NT2/D1 (cell line): ENCODE results near the gene RRAGA.
"Not testable (repeated sequence)": the region's sequence is repeated elsewhere in the genome, so short reads cannot be mapped to it uniquely, and the experiment has no call there.

Source experiments
- DNase-seq: peaks from one replicate; pipeline ENCODE4 v3.0.0-alpha.2; 2011; ENCODE audit warnings: low read depth, low spot score
- H3K27me3 ChIP-seq: 2 replicates; pipeline ENCODE4 v1.6.0; 2011; ENCODE audit warnings: mild to moderate bottlenecking; ENCODE audit not compliant: insufficient read length, insufficient read depth
- H3K36me3 ChIP-seq: 2 replicates; pipeline ENCODE4 v1.6.1; 2011; ENCODE audit warnings: mild to moderate bottlenecking, low read length, mixed read lengths; ENCODE audit not compliant: insufficient read depth, insufficient read length
- H3K4me1 ChIP-seq: 2 replicates; pipeline ENCODE4 v1.5.1; 2011; ENCODE audit not compliant: insufficient read depth, insufficient read length
- H3K4me3 ChIP-seq: 2 replicates; pipeline ENCODE4 v1.5.1; 2011; ENCODE audit warnings: low read depth; ENCODE audit not compliant: insufficient read length
- H3K9ac ChIP-seq: 2 replicates; pipeline ENCODE4 v1.6.0; 2011; ENCODE audit warnings: low read depth; ENCODE audit not compliant: insufficient read length
- H3K9me3 ChIP-seq: 2 replicates; pipeline ENCODE4 v1.5.1; 2011; ENCODE audit warnings: mild to moderate bottlenecking, low read length; ENCODE audit not compliant: insufficient read depth
- SUZ12 ChIP-seq: IDR thresholded peaks from 2 replicates; pipeline ENCODE4 v1.6.1; 2011; ENCODE audit not compliant: insufficient read length, insufficient read depth; ENCODE audit errors: extremely low read depth
- YY1 ChIP-seq: IDR thresholded peaks from 2 replicates; pipeline ENCODE4 v1.6.1; 2011; ENCODE audit not compliant: insufficient read length, insufficient read depth
- ZNF274 ChIP-seq: IDR thresholded peaks from 2 replicates; pipeline ENCODE4 v1.6.1; 2011; ENCODE audit warnings: mild to moderate bottlenecking, low read depth, low read length

Gene RRAGA

DNA sequence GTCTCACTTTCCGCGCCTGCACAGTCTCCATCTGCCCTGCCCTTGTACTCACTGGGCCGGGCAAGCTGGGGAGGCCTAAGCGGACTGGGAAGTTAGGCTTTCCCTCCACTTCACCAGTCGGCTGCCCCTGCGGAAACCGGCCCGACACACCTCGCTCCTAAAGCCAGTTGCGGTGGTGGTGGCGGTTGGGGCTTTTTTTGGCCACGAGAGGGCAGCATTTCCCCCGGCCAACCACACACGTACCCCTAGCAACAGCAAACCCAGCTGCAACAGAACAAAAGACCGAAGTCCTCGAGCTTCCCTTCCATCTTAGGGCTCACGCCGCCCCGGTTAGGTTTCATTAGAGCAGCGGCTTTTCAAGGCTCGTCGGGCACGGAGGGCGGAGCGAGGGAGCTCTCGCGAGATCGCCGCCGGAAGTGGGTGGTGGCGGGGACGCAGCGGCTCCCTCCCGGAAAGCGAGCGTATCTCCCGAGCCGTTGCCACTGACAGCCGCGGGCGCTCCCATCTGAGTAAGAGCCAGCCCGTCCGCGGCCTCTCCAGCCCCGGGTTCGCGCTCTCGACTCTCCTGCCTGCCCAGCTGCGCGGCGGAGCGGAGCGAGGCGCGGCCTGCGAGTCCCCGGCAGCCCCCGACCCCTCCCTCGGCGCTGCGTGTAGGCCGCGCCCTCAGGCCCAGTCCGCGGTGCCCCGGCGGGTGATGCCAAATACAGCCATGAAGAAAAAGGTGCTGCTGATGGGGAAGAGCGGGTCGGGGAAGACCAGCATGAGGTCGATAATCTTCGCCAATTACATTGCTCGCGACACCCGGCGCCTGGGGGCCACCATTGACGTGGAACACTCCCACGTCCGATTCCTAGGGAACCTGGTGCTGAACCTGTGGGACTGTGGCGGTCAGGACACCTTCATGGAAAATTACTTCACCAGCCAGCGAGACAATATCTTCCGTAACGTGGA is at the start of gene RRAGA:
RRAGA (plus strand) TSS at position 462 of the 951 bp plus-strand sequence; CDS start at position 695, 233 bp downstream.
- peak; percentile 97 for DNase-seq
- Histone ChIP-seq H3K4me3 (peak within 1 kb of the TSS; percentile 94), H3K9me3 (no peaks in the 10 kb centered on the region), H3K27me3 (no peaks in the 10 kb centered on the region), H3K9ac (peak within 1 kb of the TSS; percentile 96), H3K4me1 (no peaks in the 10 kb centered on the region), H3K36me3 (peaks cover 3% of the 10 kb centered on the region)
- TF ChIP-seq SUZ12 (no peak), YY1 (peak; percentile 81), ZNF274 (no peak)

- H3K9me3 ChIP-seq: peaks cover 17% of the 10 kb centered on the region; the same call in 1 of the 2 replicates
- TF ChIP-seq SUZ12 (no peak), YY1 (no peak), ZNF274 (no peak)
Observed at GRCh38 chr9:19000133-19000532, 49.1 kb upstream of the RRAGA start.

DNA sequence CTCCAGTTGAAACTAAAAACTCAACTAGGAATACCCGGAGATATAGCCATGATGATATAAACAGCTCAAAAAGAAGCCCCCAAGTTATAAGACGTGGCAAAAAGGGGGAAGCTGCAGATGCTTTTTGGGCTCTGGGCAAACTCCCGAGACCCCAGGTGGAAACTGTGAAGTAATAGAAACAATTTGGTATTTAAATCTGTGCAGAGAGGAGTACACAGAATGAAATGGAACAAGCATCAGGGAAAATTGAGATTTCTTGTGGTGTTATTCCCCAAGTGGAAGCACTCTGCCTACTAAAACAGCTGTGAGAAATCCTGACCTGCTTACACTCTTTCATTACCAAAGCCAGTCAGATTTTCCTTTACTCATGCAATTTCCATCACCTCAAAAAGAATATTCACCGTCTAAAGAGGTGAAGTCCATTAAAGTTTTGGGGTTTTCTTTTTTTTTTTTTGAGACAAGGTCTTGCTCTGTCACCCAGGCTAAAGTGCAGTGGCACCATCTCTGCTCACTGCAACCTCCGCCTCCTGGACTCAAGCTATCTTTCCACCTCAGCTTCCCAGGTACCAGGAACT is 39.7 kb upstream of the RRAGA start:
- no peak for DNase-seq
- Histone ChIP-seq H3K27me3 (no peaks in the 10 kb centered on the region), H3K4me3 (no peak overlapping the region), H3K9ac (no peak overlapping the region), H3K4me1 (no peaks in the 10 kb centered on the region), H3K9me3 (no peaks in the 10 kb centered on the region), H3K36me3 (no peaks in the 10 kb centered on the region)
- TF ChIP-seq YY1: no peak
- no peak for TF ChIP-seq SUZ12
- no peak for TF ChIP-seq ZNF274

More at GRCh38 chr9:19000133-19000532, 49.1 kb upstream of the RRAGA start:
- no peak overlapping the region for H3K9ac ChIP-seq
- no peaks in the 10 kb centered on the region for H3K27me3 ChIP-seq
- H3K4me1 ChIP-seq: no peaks in the 10 kb centered on the region
- no peak for DNase-seq
- H3K4me3 ChIP-seq: no peak overlapping the region
- no peaks in the 10 kb centered on the region for H3K36me3 ChIP-seq

DNA sequence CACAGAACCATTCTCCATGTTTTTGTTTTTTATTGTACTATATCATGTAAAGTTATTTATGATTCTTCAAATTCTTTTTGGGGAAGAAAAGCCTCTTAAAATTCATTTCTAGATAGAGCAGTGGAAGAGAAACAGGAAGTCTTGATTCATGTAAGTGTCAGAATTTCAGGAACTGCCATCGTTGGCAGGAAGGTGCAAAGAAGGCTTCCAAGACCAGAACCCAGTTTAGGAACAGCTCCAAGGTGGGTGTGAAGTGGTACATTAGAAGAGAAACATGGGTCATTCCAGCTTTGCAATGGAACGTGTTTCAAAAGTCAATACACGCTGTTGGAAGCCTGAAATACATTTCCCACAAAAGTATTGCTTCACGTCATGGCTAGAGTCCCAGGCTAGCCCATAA is 31.0 kb upstream of the RRAGA start:
- H3K4me1 ChIP-seq: no peaks in the 10 kb centered on the region
- H3K4me3 ChIP-seq: no peak overlapping the region
- H3K9me3 ChIP-seq: 0 out of 2 replicates have a peak, but pooled peaks cover 5% of the 10 kb centered on the region
- H3K36me3 ChIP-seq: no peaks in the 10 kb centered on the region
- DNase-seq: no peak
- no peak overlapping the region for H3K9ac ChIP-seq
- H3K27me3 ChIP-seq: no peaks in the 10 kb centered on the region
- TF ChIP-seq YY1 (no peak), SUZ12 (no peak), ZNF274 (no peak)

DNA sequence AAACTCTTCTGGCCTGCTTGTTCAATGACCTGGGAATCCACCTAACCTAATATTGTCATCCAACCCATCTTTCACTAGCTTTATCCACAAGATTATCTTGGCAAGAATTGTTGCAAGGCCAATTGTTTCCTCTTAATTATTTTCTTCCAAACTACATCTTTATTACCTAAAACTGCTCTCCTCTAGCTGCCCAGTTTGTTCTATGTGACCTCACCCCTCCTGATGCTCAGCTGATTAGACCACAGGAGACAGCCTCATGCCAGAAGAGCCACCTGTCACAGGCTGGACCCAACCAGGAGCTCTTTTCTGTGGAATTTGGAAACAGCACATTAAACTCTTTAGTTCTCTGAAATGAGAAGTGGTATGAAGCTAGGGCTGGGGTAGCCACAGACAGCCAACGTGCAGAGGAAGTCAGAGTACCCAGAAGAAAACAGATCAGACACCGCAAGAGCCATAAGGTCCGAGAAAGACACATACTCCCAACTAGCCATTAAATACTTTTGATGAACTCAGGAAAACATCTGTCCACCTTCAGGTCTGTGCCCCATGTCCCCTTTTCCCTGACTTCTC is 28.3 kb upstream of the RRAGA start:
- Histone ChIP-seq H3K36me3 (no peaks in the 10 kb centered on the region), H3K4me1 (no peaks in the 10 kb centered on the region), H3K4me3 (no peak overlapping the region), H3K27me3 (no peaks in the 10 kb centered on the region), H3K9me3 (0 out of 2 replicates have a peak, but pooled peaks cover 5% of the 10 kb centered on the region), H3K9ac (no peak overlapping the region)
- TF ChIP-seq YY1: no peak
- no peak for TF ChIP-seq SUZ12
- TF ChIP-seq ZNF274: no peak
- no peak for DNase-seq

- not testable (repeated sequence) for H3K27me3 ChIP-seq, DNase-seq, H3K36me3 ChIP-seq, H3K9ac ChIP-seq, H3K4me3 ChIP-seq, H3K4me1 ChIP-seq, H3K9me3 ChIP-seq
Observed at GRCh38 chr9:19021649-19022048, 27.6 kb upstream of the RRAGA start.

DNA sequence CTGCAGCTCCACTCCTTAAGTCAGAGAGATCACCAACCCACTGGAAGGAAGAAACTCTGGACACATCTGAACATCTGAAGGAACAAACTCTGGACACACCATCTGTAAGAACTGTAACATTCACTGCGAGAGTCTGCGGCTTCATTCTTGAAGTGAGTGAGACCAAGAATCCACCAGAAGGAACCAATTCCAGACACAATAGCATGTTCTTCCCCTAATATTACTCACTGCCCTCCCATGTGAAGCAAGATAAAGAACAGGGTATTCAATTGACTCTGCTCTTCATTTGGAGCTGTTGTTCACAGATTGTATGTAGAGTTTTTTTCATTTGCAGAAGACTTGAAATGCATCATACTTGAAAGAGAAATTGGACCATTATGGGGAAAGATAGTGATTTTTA is 27.0 kb upstream of the RRAGA start:
- Histone ChIP-seq H3K9me3 (0 out of 2 replicates have a peak, but pooled peaks cover 5% of the 10 kb centered on the region), H3K36me3 (no peaks in the 10 kb centered on the region), H3K4me3 (no peak overlapping the region), H3K4me1 (no peaks in the 10 kb centered on the region), H3K27me3 (no peaks in the 10 kb centered on the region), H3K9ac (no peak overlapping the region)
- TF ChIP-seq SUZ12 (no peak), ZNF274 (no peak), YY1 (no peak)
- no peak for DNase-seq

DNA sequence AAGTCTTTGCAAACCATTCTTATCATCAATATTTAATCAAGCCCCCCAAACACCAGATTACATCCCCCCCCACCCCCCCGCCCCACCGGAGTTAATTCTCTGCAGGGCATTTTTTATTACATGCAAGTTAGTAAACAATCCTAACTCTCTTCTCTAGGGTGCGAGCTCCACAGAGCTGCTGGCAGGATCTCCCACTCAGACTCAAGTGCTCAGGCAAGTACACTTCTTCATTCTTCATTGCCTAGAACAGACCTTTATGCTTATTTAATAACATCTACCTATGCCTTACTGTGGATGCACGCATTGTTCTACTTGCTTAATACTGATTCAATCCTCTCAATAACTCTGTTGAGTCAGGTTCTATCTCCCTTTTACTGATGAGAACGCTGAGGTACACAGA is 26.1 kb upstream of the RRAGA start:
- Histone ChIP-seq H3K36me3 (no peaks in the 10 kb centered on the region), H3K4me3 (no peak overlapping the region), H3K9me3 (0 out of 2 replicates have a peak, but pooled peaks cover 5% of the 10 kb centered on the region), H3K4me1 (no peaks in the 10 kb centered on the region), H3K9ac (no peak overlapping the region), H3K27me3 (no peaks in the 10 kb centered on the region)
- TF ChIP-seq SUZ12 (no peak), YY1 (no peak), ZNF274 (no peak)
- DNase-seq: no peak
